ENCODE measurements around the gene ACOXL. TPM values are rescaled to one million over a fixed set of nuclear protein-coding genes. Genes with fewer than 3 reads are reported as not detected.

Gene ACOXL
- total and polyA plus RNA-seq, 4 donors: 0.13 TPM; not detected in 3

- no peak for ATAC-seq (ENCODE audit: low FRiP score)
- no peak for DNase-seq
- peaks cover 0 to 2% of the 10 kb centered on the region in 2 donors for H3K27me3 ChIP-seq (ENCODE audit: control insufficient read depth in 1 of 2, insufficient read depth in 2 of 2, low read length in 1 of 2)
- intact Hi-C loops (cut with DNase I): no loop called here
- 83 to 88% methylated on average over 5 of the region's 5 CpGs for WGBS, 2 donors
- H3K36me3 ChIP-seq (ENCODE audit: control insufficient read depth in 1 of 2, insufficient read depth in 2 of 2, low read length in 1 of 2): no peaks in the 10 kb centered on the region
- no peaks in the 10 kb centered on the region for H3K4me1 ChIP-seq (ENCODE audit: control insufficient read depth in 1 of 2, insufficient read depth in 2 of 2, low read length in 2 of 2)
- no peak overlapping the region for H3K4me3 ChIP-seq (ENCODE audit: low read length in 2 of 2)
- H3K9me3 ChIP-seq (ENCODE audit: control insufficient read depth, low read length): peaks cover 1% of the 10 kb centered on the region
- H3K27ac ChIP-seq (ENCODE audit: low read depth in 1 of 2, low read length in 2 of 2): no peak overlapping the region
Measured at GRCh38 chr2:110904116-110904778, 171.9 kb downstream of the ACOXL start.

- Histone ChIP-seq H3K9me3 (ENCODE audit: control insufficient read depth, low read length) (no peaks in the 10 kb centered on the region), H3K27ac (ENCODE audit: low read depth in 1 of 2, low read length in 2 of 2) (no peak overlapping the region), H3K27me3 (ENCODE audit: control insufficient read depth in 1 of 2, insufficient read depth in 2 of 2, low read length in 1 of 2) (peaks cover 0 to 2% of the 10 kb centered on the region in 2 donors), H3K4me3 (ENCODE audit: low read length in 2 of 2) (no peak overlapping the region), H3K36me3 (ENCODE audit: control insufficient read depth in 1 of 2, insufficient read depth in 2 of 2, low read length in 1 of 2) (no peaks in the 10 kb centered on the region), H3K4me1 (ENCODE audit: control insufficient read depth in 1 of 2, insufficient read depth in 2 of 2, low read length in 2 of 2) (no peaks in the 10 kb centered on the region)
- WGBS, 2 donors: 90% methylated on average over 3 of the region's 3 CpGs
- intact Hi-C loops (cut with DNase I): no loop called here
- DNase-seq: no peak
- no peak for ATAC-seq (ENCODE audit: low FRiP score)
Measured at GRCh38 chr2:110904779-110905148, 172.4 kb downstream of the ACOXL start.

DNA sequence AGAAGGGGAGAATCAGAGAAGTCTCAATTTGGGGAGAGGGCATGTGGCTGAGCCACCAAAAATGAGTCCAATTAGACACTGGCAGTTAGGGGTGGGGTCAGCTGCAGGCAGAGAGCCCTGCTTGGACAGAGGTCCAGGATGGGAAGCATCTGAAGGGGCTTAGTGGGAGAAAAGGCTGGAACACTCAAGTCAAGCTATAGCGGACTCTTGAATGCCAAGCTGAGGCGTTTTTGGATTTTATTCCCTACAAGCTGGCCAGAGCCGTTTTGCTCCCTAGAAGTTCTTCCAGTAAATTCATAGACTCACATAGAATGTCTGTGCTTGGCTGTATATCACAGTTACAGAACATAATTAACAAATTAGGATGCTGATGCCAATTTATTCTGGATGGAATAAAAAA lies 172.8 kb downstream of the ACOXL start:
- intact Hi-C loops (cut with DNase I): no loop called here
- H3K9me3 ChIP-seq (ENCODE audit: control insufficient read depth, low read length): no peaks in the 10 kb centered on the region
- H3K27ac ChIP-seq (ENCODE audit: low read depth in 1 of 2, low read length in 2 of 2): no peak overlapping the region
- 59 to 70% methylated on average over 3 of the region's 3 CpGs for WGBS, 2 donors
- H3K4me1 ChIP-seq (ENCODE audit: control insufficient read depth in 1 of 2, insufficient read depth in 2 of 2, low read length in 2 of 2): no peaks in the 10 kb centered on the region
- no peak for ATAC-seq (ENCODE audit: low FRiP score)
- no peak for DNase-seq
- H3K27me3 ChIP-seq (ENCODE audit: control insufficient read depth in 1 of 2, insufficient read depth in 2 of 2, low read length in 1 of 2): peaks cover 0 to 2% of the 10 kb centered on the region in 2 donors
- H3K4me3 ChIP-seq (ENCODE audit: low read length in 2 of 2): no peak overlapping the region
- H3K36me3 ChIP-seq (ENCODE audit: control insufficient read depth in 1 of 2, insufficient read depth in 2 of 2, low read length in 1 of 2): no peaks in the 10 kb centered on the region

- ATAC-seq (ENCODE audit: low FRiP score) (no peak), DNase-seq (no peak)
- Histone ChIP-seq H3K27ac (ENCODE audit: low read depth in 1 of 2, low read length in 2 of 2) (no peak overlapping the region), H3K36me3 (ENCODE audit: control insufficient read depth in 1 of 2, insufficient read depth in 2 of 2, low read length in 1 of 2) (no peaks in the 10 kb centered on the region), H3K27me3 (ENCODE audit: control insufficient read depth in 1 of 2, insufficient read depth in 2 of 2, low read length in 1 of 2) (no peaks in the 10 kb centered on the region), H3K4me3 (ENCODE audit: low read length in 2 of 2) (no peak overlapping the region), H3K9me3 (ENCODE audit: control insufficient read depth, low read length) (no peaks in the 10 kb centered on the region), H3K4me1 (ENCODE audit: control insufficient read depth in 1 of 2, insufficient read depth in 2 of 2, low read length in 2 of 2) (no peaks in the 10 kb centered on the region)
- WGBS, 2 donors: 96 to 97% methylated on average over 6 of the region's 6 CpGs
- intact Hi-C loops (cut with DNase I): no loop called here
Measured at GRCh38 chr2:110906613-110907298, 174.4 kb downstream of the ACOXL start.

DNA sequence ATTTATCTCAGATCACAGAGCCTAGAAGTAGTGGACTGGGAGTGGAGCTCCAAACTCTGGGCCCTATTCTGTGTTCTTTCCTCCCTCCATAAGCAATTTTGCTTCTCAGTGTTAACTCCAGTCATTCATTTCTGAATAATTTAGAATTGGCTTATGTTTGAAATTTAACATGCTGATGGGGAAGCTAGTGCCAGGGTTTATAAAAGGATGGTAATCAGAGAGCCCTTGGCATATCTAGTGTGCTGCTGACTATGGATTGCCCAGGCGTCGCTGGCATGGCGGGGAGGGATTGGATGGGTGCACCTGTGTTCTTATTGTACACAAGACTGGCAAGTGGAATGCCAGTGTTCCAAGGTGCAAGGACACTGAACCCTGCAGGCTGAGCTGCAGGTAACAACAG lies 177.1 kb downstream of the ACOXL start:
- H3K4me1 ChIP-seq (ENCODE audit: control insufficient read depth in 1 of 2, insufficient read depth in 2 of 2, low read length in 2 of 2): no peaks in the 10 kb centered on the region
- H3K27ac ChIP-seq (ENCODE audit: low read depth in 1 of 2, low read length in 2 of 2): no peak overlapping the region
- H3K36me3 ChIP-seq (ENCODE audit: control insufficient read depth in 1 of 2, insufficient read depth in 2 of 2, low read length in 1 of 2): no peaks in the 10 kb centered on the region
- no peak overlapping the region for H3K4me3 ChIP-seq (ENCODE audit: low read length in 2 of 2)
- H3K27me3 ChIP-seq (ENCODE audit: control insufficient read depth in 1 of 2, insufficient read depth in 2 of 2, low read length in 1 of 2): no peaks in the 10 kb centered on the region
- H3K9me3 ChIP-seq (ENCODE audit: control insufficient read depth, low read length): no peaks in the 10 kb centered on the region
- ATAC-seq (ENCODE audit: low FRiP score): no peak
- 92 to 95% methylated on average over 3 of the region's 3 CpGs for WGBS, 2 donors
- no peak for DNase-seq
- intact Hi-C loops (cut with DNase I): no loop called here

GRCh38 chr2:110910423-110910822 lies 178.1 kb downstream of the ACOXL start:
- Histone ChIP-seq H3K36me3 (ENCODE audit: control insufficient read depth in 1 of 2, insufficient read depth in 2 of 2, low read length in 1 of 2) (no peaks in the 10 kb centered on the region), H3K4me1 (ENCODE audit: control insufficient read depth in 1 of 2, insufficient read depth in 2 of 2, low read length in 2 of 2) (no peaks in the 10 kb centered on the region), H3K9me3 (ENCODE audit: control insufficient read depth, low read length) (no peaks in the 10 kb centered on the region), H3K4me3 (ENCODE audit: low read length in 2 of 2) (no peak overlapping the region), H3K27me3 (ENCODE audit: control insufficient read depth in 1 of 2, insufficient read depth in 2 of 2, low read length in 1 of 2) (no peaks in the 10 kb centered on the region), H3K27ac (ENCODE audit: low read depth in 1 of 2, low read length in 2 of 2) (no peak overlapping the region)
- 47 to 56% methylated on average over 1 of the region's 1 CpG for WGBS, 2 donors
- intact Hi-C loops (cut with DNase I): no loop called here
- no peak for DNase-seq
- ATAC-seq (ENCODE audit: low FRiP score): no peak

DNA sequence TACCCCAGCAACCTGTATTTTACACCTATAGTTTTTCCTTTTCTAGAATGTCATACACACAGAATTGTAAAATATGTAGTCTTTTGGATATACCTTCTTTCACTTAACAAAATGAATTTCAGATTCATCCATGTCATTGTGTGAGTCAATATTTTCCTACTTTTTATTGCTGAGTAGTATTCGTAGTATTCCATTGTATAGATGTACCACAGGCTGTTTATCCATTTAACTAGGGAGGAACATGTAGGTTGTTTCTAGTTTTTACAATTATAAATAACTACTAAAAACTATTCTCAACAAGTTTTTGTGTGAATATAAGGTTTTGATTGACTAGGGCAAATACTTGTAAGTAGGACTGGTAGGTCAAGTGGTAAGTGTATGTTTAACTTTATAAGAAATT lies 187.4 kb downstream of the ACOXL start:
- Histone ChIP-seq H3K27me3 (ENCODE audit: control insufficient read depth in 1 of 2, insufficient read depth in 2 of 2, low read length in 1 of 2) (no peaks in the 10 kb centered on the region), H3K4me1 (ENCODE audit: control insufficient read depth in 1 of 2, insufficient read depth in 2 of 2, low read length in 2 of 2) (no peaks in the 10 kb centered on the region), H3K9me3 (ENCODE audit: control insufficient read depth, low read length) (no peaks in the 10 kb centered on the region), H3K36me3 (ENCODE audit: control insufficient read depth in 1 of 2, insufficient read depth in 2 of 2, low read length in 1 of 2) (no peaks in the 10 kb centered on the region), H3K4me3 (ENCODE audit: low read length in 2 of 2) (no peak overlapping the region), H3K27ac (ENCODE audit: low read depth in 1 of 2, low read length in 2 of 2) (no peak overlapping the region)
- intact Hi-C loops (cut with DNase I): no loop called here
- WGBS, 2 donors: 95 to 96% methylated on average over 1 of the region's 1 CpG
- DNase-seq (no peak), ATAC-seq (ENCODE audit: low FRiP score) (no peak)

GRCh38 chr2:110925479-110925878 lies 193.1 kb downstream of the ACOXL start:
- Histone ChIP-seq H3K4me3 (ENCODE audit: low read length in 2 of 2) (no peak overlapping the region), H3K9me3 (ENCODE audit: control insufficient read depth, low read length) (no peaks in the 10 kb centered on the region), H3K27me3 (ENCODE audit: control insufficient read depth in 1 of 2, insufficient read depth in 2 of 2, low read length in 1 of 2) (no peaks in the 10 kb centered on the region), H3K36me3 (ENCODE audit: control insufficient read depth in 1 of 2, insufficient read depth in 2 of 2, low read length in 1 of 2) (no peaks in the 10 kb centered on the region), H3K27ac (ENCODE audit: low read depth in 1 of 2, low read length in 2 of 2) (no peak overlapping the region), H3K4me1 (ENCODE audit: control insufficient read depth in 1 of 2, insufficient read depth in 2 of 2, low read length in 2 of 2) (no peaks in the 10 kb centered on the region)
- intact Hi-C loops (cut with DNase I): no loop called here
- ATAC-seq (ENCODE audit: low FRiP score) (no peak), DNase-seq (no peak)

GRCh38 chr2:110927526-110927925 lies 195.2 kb downstream of the ACOXL start:
- H3K36me3 ChIP-seq (ENCODE audit: control insufficient read depth in 1 of 2, insufficient read depth in 2 of 2, low read length in 1 of 2): no peaks in the 10 kb centered on the region
- no peaks in the 10 kb centered on the region for H3K9me3 ChIP-seq (ENCODE audit: control insufficient read depth, low read length)
- H3K27ac ChIP-seq (ENCODE audit: low read depth in 1 of 2, low read length in 2 of 2): no peak overlapping the region
- 89 to 90% methylated on average over 3 of the region's 3 CpGs for WGBS, 2 donors
- no peaks in the 10 kb centered on the region for H3K4me1 ChIP-seq (ENCODE audit: control insufficient read depth in 1 of 2, insufficient read depth in 2 of 2, low read length in 2 of 2)
- H3K4me3 ChIP-seq (ENCODE audit: low read length in 2 of 2): no peak overlapping the region
- no peaks in the 10 kb centered on the region for H3K27me3 ChIP-seq (ENCODE audit: control insufficient read depth in 1 of 2, insufficient read depth in 2 of 2, low read length in 1 of 2)
- DNase-seq (no peak), ATAC-seq (ENCODE audit: low FRiP score) (no peak)
- intact Hi-C loops (cut with DNase I): no loop called here
